ENCODE measurements around the gene ITGB4.

GRCh38 chr17:75765981-75766380, 44.7 kb downstream of the ITGB4 start:
- TF ChIP-seq, protein P1, sequence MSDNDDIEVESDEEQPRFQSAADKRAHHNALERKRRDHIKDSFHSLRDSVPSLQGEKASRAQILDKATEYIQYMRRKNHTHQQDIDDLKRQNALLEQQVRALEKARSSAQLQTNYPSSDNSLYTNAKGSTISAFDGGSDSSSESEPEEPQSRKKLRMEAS (IDR thresholded peaks at IDR 0.05) = no peak
- no peak for TF ChIP-seq ZBTB7A (IDR thresholded peaks at IDR 0.05; ENCODE audit: low read depth)
- TF ChIP-seq EP300 (IDR thresholded peaks at IDR 0.05; ENCODE audit: borderline replicate concordance) = no peak
- TF ChIP-seq RAD21 (IDR thresholded peaks at IDR 0.05; ENCODE audit: low read depth) = no peak
- TF ChIP-seq, protein P2, sequence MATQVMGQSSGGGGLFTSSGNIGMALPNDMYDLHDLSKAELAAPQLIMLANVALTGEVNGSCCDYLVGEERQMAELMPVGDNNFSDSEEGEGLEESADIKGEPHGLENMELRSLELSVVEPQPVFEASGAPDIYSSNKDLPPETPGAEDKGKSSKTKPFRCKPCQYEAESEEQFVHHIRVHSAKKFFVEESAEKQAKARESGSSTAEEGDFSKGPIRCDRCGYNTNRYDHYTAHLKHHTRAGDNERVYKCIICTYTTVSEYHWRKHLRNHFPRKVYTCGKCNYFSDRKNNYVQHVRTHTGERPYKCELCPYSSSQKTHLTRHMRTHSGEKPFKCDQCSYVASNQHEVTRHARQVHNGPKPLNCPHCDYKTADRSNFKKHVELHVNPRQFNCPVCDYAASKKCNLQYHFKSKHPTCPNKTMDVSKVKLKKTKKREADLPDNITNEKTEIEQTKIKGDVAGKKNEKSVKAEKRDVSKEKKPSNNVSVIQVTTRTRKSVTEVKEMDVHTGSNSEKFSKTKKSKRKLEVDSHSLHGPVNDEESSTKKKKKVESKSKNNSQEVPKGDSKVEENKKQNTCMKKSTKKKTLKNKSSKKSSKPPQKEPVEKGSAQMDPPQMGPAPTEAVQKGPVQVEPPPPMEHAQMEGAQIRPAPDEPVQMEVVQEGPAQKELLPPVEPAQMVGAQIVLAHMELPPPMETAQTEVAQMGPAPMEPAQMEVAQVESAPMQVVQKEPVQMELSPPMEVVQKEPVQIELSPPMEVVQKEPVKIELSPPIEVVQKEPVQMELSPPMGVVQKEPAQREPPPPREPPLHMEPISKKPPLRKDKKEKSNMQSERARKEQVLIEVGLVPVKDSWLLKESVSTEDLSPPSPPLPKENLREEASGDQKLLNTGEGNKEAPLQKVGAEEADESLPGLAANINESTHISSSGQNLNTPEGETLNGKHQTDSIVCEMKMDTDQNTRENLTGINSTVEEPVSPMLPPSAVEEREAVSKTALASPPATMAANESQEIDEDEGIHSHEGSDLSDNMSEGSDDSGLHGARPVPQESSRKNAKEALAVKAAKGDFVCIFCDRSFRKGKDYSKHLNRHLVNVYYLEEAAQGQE (IDR thresholded peaks at IDR 0.05; ENCODE audit: low read depth) = no peak
- no peak for TF ChIP-seq TAF1 (IDR thresholded peaks at IDR 0.05; ENCODE audit: low read depth)
- no peak for TF ChIP-seq TEAD4 (IDR thresholded peaks at IDR 0.05)

Measured in Ishikawa (cell line).